Measurements from ENCODE around the gene SLC16A12. TPM values are rescaled to one million over a fixed set of nuclear protein-coding genes. Genes with fewer than 3 reads are reported as not detected.

The SLC16A12 gene
- total and polyA plus RNA-seq, 11 donors, result 1.7 to 6.6 (median 2.9) TPM

DNA sequence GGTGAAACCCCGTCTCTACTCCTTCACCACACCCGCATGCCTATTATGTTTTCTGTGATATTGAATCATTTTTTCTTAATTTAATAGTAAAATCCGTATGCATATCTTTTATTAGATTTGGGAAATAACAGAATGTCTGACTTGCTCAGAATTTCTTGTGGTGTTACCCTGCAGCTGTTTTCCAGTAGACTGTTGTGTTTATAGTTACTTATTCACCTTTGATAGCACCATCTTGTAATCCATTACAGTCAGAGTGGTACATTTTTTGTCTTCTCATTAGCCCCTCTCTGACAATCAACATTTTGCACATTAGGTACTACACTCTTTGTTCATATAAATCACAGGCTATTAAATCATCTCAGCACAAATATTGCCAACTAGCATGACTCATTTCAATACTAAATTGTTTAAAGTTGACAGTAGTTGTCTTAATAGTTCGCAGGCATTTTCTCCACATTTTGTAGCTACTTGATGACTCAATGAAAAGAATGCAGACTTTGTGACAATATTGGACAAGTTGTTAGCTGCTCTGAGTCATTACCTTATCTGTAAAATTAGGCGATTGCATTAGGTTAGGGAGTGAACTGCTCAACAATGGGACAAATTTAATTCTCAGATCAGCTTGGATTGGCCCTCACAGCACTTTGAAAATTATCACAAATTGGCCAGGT, 17.8 kb upstream of the SLC16A12 start:
- DNase-seq, result no peak

GRCh38 chr10:89552213-89552612, 16.8 kb upstream of the SLC16A12 start:
- Histone ChIP-seq H3K36me3 (no peaks in the 10 kb centered on the region), H3K4me3 (no peak overlapping the region), H3K27me3 (no peaks in the 10 kb centered on the region), H3K4me1 (peaks cover 0 to 8% (median 0%) of the 10 kb centered on the region in 12 donors), H3K27ac (no peak overlapping the region), H3K9me3 (no peaks in the 10 kb centered on the region)
- 61 to 76% (median 68%) methylated on average over 4 of the region's 4 CpGs for WGBS, 4 donors
- no peak for ATAC-seq
- intact Hi-C loops (cut with DNase I), result loop anchor here in 3 of 10 donors (5.0 to 10.0 kb wide), 2 partner anchors 75 to 77 kb away; no protein-coding TSS in a partner anchor
- DNase-seq, result no peak
- TF ChIP-seq POLR2A (IDR thresholded peaks at IDR 0.05) (no peak), CTCF (IDR thresholded peaks at IDR 0.05) (no peak)

More for the DNA sequence above, 17.8 kb upstream of the SLC16A12 start:
- peak overlapping the region in 1 of 12 donors; percentile 13 for H3K27ac ChIP-seq
- TF ChIP-seq POLR2A (IDR thresholded peaks at IDR 0.05), result no peak
- 77 to 81% (median 79%) methylated on average over 5 of the region's 5 CpGs for WGBS, 4 donors
- no peaks in the 10 kb centered on the region for H3K36me3 ChIP-seq
- intact Hi-C loops (cut with DNase I), result loop anchor here in 3 of 10 donors (5.0 to 10.0 kb wide), 2 partner anchors 76 to 78 kb away; no protein-coding TSS in a partner anchor
- no peak overlapping the region for H3K4me3 ChIP-seq
- H3K4me1 ChIP-seq, result peaks cover 0 to 8% (median 0%) of the 10 kb centered on the region in 12 donors
- peak in 3 of 4 donors; percentile 36 to 84 (median 64) for ATAC-seq
- H3K9me3 ChIP-seq, result no peaks in the 10 kb centered on the region
- no peaks in the 10 kb centered on the region for H3K27me3 ChIP-seq

GRCh38 chr10:89550509-89550908, 15.1 kb upstream of the SLC16A12 start:
- DNase-seq (peak in 4 of 5 donors; percentile 69 to 81 (median 76)), ATAC-seq (peak; percentile 80 to 91 (median 83))
- H3K27ac ChIP-seq, result peak overlapping the region in 1 of 12 donors; percentile 8
- 37 to 48% (median 39%) methylated on average over 5 of the region's 5 CpGs for WGBS, 4 donors
- H3K4me1 ChIP-seq, result peaks cover 0 to 8% (median 0%) of the 10 kb centered on the region in 12 donors
- peaks cover 0 to 8% (median 0%) of the 10 kb centered on the region in 12 donors for H3K9me3 ChIP-seq
- intact Hi-C loops (cut with DNase I), result loop anchor here in 3 of 10 donors (5.0 to 10.0 kb wide), 2 partner anchors 73 to 76 kb away; no protein-coding TSS in a partner anchor
- H3K4me3 ChIP-seq, result no peak overlapping the region
- no peaks in the 10 kb centered on the region for H3K36me3 ChIP-seq
- TF ChIP-seq CTCF (IDR thresholded peaks at IDR 0.05), result no peak
- no peak for TF ChIP-seq POLR2A (IDR thresholded peaks at IDR 0.05)
- H3K27me3 ChIP-seq, result no peaks in the 10 kb centered on the region

GRCh38 chr10:89549510-89549909, 14.1 kb upstream of the SLC16A12 start:
- Histone ChIP-seq H3K27me3 (no peaks in the 10 kb centered on the region), H3K27ac (no peak overlapping the region)

More at GRCh38 chr10:89549510-89549909, 14.1 kb upstream of the SLC16A12 start:
- 79 to 89% (median 86%) methylated on average over 1 of the region's 1 CpG for WGBS, 4 donors
- ATAC-seq, result no peak
- no peak overlapping the region for H3K4me3 ChIP-seq
- H3K9me3 ChIP-seq, result peaks cover 0 to 11% (median 0%) of the 10 kb centered on the region in 12 donors
- H3K4me1 ChIP-seq, result peaks cover 0 to 8% (median 0%) of the 10 kb centered on the region in 12 donors
- intact Hi-C loops (cut with DNase I), result no loop called here
- no peaks in the 10 kb centered on the region for H3K36me3 ChIP-seq
- DNase-seq, result no peak
- TF ChIP-seq POLR2A (IDR thresholded peaks at IDR 0.05) (no peak), CTCF (IDR thresholded peaks at IDR 0.05) (no peak)
